Stimulated activated CD8-positive, alpha-beta memory T cell treated with anti-CD3 and anti-CD28 coated beads, Interleukin-15, amount 100 ng/mL, for 24 hours (primary cell): Measurements from ENCODE around the gene ACTN3.
"Not testable (repeated sequence)": the region's sequence is repeated elsewhere in the genome, so short reads cannot be mapped to it uniquely, and the experiment has no call there.

ENCODE experiments used
- DNase-seq: peaks from one replicate; pipeline ENCODE4 v3.0.0-alpha.2; 2020; ENCODE audit warnings: low read depth

The ACTN3 gene

DNA sequence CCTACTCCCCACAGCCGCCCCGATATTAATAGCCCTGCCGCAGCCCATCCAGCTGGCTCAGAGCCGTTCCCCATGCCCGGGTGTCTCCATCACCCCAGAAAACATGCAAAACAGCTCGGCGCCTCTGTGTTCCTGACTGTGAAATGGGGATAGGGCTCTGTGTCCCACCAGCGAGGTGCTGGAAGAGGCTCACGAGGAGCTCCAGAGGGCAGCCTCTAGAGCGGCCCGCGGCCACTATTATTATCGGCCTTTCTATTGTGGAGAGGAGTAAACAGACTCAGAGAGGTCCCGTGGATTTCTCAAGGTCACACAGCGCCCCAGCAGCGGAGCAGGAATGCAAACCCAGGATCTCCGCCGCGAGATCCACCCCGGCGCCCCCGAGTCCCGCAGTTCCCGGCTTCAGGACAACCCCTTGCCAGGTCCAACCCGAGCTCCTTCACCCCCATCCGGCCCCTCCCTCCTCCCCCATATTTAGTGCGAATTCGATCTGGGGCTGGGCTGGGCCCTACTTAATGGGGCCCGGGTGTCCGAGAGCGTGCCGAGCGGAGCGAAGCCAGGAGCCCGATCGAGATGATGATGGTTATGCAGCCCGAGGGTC, at the start of gene ACTN3:
Gene ACTN3 (plus strand): TSS at position 536 of the 598 bp plus-strand sequence. CDS start 35 bp downstream, at position 571.
- no peak for DNase-seq

DNA sequence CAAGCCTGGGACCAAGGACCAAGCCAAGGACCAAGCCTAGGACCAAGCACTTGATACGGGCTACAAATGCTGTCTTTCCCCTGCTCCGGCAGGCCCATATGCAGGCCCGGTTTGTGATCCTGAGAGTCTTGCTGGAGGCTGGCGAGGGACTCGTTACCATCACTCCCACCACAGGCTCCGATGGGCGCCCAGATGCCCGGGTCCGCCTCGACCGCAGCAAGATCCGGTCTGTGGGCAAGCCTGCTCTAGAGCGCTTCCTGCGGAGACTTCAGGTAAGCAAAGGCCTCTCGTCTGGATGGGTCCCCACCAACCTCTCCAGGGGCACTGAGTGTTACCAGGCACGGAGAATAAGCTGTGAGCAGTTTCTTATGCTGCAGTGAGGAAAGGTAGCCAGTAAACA, 49.5 kb upstream of the ACTN3 start:
- DNase-seq, result no peak

DNA sequence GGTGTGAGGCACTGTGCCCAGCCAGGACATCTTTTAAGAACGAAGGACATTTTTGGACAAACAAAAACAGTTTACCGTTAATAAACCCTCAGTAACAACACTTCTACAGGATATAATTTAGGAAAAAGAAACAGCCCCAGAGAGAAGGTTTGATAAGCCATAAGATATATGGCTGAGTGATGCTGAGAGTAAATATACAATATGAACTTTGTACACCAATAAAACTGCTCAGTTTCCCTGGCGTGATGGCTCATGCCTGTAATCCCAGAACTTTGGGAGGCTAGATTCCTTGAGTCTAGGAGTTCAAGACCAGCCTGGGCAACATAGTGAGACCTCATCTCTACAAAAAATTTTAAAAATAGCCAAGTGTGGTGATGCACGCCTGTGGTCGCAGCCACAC, 48.2 kb upstream of the ACTN3 start:
- DNase-seq, result no peak

DNA sequence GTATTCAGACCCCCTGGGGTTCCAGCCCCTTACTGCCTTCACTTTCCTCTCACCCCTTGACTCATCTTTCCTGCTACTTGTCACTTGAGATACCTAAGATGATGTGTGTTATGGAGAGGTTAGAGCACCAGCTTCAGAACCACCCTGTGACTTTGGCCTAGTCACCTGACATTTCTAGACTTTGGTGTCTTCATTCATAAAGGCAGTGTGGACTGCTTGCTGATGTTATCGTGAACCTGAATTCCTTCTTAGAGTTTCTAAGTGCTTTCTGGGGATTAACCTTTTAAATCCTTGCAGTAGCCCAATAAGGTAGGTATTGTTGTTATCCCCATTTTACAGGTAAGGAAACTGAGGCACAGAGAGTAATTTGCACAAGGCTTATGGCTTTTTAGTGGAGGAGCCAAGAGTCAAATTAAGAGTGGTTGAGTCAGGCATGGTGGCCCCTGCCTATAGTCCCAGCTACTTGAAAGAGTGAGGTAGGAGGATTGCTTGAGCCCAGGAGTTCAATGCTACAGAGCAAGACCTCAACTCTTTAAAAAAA, 41.4 kb upstream of the ACTN3 start:
- no peak for DNase-seq

DNA sequence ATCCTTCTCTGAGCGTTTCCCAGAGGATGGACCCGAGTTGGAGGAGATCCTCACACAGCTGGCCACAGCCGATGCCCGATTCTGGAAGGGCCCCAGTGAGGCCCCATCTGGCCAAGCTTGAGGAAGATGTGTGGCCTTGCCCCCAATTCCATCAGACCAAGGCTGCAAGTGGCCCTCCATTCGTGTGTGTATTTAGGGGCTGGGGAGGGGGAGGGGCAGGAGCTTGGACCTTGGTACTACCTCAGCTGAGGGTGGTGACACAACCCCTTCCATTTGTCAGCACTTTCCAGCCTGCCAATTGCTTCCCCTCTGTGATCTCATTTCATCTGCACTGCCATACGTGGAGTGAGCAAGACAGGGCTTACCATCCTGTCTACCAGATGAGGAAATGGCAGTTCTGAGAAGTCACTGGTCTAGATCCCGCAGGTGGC, 37.6 kb upstream of the ACTN3 start:
- no peak for DNase-seq

DNA sequence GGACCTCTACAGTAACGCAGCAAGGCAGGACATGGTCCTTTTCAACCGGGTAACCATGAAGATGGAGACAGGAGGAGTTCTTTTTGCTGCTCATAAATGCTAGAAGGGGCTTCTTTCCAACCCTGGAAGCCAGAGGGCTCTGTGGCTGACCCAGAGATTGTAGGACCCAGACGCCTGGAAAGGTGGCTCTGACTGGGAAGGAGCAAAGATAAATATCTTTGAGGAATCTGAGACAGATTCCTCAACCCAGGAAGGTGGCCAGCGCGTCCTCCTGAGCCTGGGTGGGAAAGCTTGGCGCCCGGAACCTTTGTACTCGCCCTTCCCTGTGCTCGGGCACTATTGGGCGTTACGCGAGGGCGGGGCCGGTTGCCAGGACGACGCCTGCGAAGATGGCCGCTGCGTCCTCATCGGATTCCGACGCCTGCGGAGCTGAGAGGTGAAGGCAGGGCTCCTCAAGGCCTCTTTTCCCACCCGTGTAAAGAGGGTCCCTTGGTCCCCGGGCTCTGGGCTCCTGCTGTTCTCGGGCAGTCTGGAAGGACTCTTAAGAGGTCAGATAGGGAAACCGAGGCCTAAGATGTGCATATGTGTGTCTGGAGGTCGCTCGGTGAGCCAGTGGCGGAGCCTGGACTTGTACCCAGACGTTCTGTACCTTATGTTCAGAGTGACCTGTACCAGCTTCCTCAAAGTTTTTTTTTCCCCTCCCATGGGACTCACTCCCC, 36.3 kb upstream of the ACTN3 start, which contains the start of gene BBS1:
Gene BBS1 (plus strand): TSS at position 365 of the 719 bp plus-strand sequence. CDS start 25 bp downstream, at position 390.
- DNase-seq, result peak; percentile 66

DNA sequence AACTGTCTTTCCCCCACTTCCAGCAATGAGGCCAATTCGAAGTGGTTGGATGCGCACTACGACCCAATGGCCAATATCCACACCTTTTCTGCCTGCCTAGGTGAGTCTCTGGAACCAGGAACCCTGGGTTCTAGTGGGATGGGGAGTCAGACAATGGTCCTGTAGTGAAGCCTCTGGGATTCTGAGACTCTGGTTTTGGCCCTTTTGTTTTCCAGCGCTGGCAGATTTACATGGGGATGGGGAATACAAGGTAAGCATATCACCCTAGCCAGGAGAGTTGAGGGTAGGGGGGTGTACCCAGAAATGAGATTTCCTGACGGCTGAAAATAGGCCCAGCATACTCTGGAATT, 35.7 kb upstream of the ACTN3 start:
- no peak for DNase-seq

DNA sequence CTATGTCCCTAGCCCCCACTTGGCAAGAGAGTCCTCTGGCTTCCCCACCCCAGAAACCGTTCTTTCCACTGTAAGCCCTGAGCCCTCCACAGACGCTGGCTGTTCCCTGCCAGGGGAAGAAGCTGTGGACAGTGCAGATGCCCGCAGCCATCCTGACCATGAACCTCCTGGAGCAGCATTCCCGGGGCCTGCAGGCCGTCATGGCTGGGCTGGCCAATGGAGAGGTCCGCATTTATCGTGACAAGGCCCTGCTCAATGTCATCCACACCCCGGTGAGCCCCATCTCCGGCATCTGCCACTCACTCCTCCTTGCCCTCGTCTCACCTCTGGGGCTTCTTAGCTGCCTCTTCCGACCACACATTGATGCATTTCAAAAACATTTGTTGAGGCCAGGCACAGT, 23.1 kb upstream of the ACTN3 start:
- no peak for DNase-seq

DNA sequence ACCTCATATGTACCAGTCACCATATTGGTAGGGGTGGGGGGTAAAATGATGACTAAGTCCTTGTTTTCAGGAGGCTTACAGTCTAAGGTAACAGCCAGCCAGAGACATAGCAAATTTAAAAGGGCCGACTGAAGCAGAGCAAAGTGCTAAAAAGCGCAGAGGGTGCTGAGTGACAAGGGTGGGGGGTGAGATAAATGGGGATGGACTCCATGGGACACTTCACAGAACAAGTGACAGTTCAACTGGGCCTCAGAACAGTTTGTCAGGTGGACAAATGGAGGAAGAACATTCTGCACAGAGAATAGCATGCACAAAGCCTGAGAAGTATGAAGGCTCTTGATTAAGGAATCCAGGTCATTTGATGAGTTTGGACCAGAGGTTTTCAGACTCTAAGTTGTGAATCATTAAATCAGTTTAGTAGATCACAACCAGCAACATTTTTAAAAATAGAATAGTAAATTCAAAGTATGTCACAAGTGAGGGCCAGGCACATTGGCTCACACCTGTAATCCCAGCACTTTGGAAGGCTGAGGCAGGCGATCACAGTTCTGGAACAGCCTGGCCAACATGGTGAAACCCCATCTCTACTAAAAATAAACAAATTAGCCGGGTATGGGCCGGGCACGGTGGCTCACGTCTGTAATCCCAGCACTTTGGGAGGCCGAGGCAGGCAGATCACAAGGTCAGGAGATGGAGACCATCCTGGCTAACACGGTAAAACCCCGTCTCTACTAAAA, 22.2 kb upstream of the ACTN3 start:
- no peak for DNase-seq

DNA sequence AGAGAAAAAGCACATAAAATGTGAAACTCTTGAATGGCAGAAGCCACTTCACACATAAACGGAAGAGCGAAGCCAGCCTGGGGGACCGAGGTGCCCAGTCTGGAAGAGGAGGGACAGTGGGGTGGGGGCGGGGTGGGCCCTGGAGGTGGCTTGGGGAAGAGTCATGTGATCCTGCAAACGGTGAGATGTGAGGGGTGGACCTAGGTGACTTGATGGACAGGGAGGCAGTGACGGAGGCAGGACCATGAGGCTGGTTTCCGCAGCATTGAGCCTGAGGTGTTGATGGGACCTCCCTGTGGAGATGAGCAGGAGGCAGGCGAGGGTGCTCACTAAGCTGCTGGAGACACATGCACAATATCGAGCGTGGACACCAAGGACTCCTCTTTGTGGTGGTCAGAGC, 17.6 kb upstream of the ACTN3 start:
- DNase-seq, result no peak

DNA sequence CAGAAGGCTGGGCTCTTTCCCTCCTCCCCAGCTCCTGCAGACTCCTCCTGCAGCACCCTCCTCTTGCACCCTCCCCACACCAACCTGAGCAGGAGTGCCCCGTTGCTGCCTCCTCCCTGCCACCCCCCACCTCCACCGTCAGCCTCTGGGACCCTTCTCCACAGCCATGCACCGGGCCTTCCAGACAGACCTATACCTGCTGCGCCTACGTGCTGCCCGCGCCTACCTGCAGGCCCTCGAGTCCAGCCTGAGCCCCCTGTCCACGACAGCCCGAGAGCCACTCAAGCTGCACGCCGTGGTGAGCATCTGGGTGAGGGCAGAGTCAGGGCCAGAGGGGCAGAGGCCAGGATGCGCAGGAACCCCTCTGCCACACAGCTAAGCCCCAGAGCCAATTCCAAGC, 17.0 kb upstream of the ACTN3 start:
- no peak for DNase-seq

DNA sequence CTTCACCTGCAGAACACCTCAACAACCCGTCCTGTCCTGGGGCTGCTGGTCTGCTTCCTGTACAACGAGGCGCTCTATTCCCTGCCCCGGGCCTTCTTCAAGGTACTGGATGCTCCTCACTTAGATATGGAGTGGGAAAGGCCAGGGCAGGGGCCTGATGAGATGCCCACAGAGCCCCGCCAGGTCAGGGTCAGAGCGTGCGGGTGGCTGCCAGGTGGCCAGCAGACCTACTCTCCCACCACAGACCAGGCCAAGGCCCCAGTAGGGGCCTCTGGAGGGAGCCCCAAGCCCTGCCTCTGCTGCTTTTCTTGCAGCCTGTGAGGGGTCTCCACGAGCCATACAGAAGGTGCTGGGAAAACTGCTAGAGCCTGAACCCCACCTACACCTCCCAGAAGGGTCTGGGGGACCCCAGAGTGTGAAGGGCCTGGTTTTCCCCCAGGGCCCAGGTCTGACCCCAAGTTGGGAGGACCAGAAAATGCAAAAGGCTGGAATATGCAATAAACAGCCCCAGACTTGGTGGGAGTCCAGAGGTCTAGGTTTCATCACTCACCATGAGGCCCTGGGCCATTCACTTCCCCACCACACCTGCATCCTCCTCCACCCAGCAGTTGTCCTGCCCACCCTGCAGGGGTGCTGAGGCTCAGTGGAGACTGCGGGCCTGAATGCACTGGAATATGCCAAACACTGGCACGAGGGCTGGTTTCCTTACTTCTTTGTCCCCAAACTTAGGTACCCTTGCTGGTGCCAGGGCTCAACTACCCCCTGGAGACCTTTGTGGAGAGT, 15.6 kb upstream of the ACTN3 start:
- DNase-seq, result no peak

DNA sequence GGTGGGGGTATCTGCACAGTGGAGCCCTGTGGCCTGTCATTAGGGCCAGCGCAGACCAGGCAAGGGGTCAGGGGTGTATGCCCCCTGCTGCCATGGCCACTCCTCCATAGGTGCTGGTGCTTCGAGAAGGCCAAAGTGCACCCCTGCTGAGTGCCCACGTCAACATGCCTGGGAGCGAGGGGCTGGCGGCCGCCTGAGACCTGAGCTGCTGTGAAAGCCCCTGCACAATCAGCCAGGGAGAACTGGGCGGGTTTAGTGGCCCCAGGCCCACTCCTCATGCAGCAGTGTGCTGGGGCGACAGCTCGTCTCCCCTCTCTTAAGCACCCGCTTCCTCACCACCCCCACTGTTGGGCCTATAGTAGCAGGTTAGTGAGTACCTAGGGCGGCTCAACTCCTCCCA, 14.9 kb upstream of the ACTN3 start:
- DNase-seq, result no peak

DNA sequence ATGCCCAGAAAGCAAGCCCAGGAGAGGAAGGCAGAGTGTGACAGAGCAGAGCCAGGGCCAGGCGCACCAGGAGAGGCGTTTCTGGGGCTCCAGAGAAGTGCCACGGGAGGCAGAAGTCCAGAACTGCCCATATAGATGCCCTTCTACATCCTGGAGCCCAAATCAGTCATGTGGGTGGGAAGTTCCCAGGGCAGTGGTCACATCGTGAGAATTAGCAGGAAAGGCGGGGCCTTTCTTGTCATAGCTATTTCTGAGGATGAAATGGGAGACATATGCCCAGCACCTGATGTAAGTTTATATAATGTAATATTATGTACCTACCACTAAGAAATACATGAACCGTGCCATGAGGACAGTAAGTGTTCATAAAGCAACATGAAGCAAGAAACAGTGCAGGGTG, 13.9 kb upstream of the ACTN3 start:
- no peak for DNase-seq

DNA sequence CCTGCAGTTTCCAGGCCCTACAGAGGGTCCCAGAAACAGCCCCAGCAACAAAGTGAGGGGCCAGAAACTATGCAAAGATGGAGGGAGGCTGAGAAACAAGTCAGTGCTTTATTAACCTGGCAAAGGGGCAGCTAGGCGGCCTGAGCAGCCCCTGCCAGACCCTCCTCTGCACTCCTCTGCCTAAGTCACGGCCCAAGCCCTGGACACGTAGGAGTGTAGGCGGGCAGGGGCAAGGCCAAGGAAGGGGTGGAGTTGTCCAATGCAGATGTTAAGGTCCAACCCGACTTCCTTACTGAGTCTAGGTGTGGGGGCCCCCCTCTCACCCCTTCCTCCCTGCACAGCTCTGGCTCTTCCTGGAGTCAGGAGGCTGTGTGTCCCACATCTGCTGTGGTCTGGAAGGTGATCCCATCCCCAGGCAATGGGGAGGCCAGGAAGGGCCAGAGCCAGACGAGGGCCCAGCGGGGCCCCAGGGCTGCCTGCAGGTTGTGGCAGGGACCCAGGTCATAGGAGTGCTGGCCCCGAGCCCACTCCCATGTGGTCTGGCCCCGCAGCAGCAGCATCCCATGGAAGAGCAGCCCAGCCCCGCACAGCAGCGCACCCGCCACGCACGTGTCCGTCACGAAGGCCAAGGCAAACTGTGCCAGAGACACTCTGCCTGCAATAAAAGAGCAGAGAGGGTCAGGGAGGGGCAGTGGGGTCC, 7.4 kb upstream of the ACTN3 start:
- no peak for DNase-seq

DNA sequence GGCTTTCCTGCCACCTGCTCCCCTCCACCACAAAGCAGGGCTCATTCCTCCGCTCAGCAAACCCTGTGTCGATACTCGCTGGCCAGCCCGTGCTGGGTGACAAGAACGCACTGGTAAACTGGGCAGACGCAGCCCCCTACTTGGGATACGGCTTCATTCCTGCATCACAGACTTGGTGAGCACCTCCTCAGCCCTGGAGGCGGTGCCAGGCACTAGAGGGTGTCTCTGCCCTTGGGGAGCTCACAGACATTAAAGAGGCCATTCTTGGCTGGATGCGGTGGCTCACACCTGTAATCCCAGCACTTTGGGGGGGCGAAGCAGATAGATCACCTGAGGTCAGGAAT, 6.9 kb upstream of the ACTN3 start:
- no peak for DNase-seq

DNA sequence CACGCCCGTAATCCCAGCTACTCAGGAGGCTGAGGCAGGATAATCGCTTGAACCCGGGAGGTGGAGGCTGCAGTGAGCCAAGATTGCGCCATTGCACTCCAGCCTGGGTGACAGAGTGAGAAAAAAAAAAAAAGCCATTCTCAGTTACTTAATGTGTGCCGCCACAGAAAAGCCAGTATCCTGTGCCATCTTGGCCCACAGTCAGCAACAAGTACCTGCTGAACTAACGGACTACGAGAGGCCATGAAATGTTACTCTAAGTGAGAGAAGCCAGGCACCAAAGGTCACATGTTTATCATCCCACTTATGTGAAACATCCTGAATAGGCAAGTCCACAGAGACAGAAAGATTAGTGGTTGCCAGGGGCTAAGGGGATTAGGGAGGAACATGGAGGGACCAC, 6.1 kb upstream of the ACTN3 start:
- DNase-seq, result not testable (repeated sequence)

DNA sequence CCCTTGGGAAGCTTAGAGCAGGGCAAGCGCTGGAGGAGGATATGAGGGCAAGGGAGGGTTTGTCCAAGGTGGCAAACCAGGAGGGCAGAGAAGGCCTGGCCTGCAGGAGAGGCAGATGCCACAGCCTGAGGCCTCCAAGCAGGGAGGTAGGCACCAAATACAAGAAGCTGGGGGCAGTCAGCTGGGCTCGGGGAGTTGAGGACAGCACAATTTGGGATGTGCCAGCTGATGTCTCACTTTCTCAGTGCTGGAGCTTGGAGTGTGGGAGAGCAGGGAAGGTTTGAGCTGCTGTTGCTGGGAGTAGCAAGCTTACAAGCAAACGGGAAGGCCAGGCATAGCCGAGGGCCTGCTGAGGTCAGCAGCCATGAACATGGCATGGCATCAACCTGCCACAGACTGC, 4.8 kb upstream of the ACTN3 start:
- no peak for DNase-seq

DNA sequence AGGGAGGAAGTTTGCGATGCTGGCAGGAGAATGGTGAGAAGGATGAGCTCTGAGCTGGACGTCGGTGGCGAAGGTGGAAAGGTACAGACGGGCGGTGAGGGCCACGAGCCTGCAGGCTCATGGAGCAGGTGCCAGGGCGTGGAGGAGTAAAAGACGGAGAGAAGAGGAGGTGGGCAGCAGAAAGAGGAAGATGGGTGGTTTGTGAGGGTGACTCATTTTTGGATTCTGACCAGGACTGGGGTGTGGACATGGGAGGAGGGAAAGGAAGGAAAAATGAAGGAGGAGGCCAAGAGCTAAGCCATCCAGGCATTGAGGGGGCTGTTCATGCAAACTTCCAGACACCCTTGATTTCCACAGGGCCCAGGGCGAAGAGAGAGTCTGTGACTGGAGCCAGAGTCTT, 4.3 kb upstream of the ACTN3 start:
- DNase-seq, result no peak

DNA sequence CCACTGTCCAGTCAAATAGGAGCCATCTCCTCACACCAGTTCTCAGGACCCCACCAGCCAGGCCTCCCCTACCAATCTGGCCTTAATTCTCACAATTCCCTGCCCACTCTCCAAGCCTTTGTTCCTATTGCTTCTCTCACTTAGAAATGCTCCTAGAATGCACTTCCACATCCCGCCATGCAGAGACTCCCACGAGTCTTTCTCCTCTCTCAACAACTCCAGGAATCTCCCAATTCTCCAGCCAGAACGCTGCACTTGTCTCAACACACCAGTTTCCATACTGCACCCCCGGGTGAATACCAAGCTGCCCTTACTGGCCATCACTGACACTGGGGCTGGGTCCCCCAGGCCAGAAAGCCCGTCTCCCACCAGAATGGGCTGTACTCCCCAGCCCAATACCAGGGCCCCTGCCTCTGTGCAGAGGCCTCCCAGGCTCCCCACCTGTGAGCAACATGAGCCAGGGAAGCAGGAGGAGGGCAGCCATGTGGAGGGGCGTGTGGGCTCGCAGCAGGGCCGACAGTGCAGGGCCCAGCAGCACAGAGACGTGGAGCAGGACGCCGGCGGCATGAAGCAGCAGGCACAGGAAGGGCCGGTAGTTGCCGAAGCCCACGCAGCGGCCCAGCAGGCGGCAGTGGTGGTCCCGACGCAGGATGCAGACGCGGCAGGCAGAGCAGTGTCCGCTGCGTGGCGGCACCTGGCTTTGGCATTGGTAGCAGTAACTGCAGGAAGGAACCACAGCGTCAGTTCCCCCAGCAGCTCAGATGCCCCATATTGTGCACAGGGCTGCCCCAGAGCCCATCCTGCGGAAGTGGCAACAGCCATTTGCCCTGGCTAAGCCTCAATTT, 3.2 kb upstream of the ACTN3 start:
- DNase-seq, result peak; percentile 20

DNA sequence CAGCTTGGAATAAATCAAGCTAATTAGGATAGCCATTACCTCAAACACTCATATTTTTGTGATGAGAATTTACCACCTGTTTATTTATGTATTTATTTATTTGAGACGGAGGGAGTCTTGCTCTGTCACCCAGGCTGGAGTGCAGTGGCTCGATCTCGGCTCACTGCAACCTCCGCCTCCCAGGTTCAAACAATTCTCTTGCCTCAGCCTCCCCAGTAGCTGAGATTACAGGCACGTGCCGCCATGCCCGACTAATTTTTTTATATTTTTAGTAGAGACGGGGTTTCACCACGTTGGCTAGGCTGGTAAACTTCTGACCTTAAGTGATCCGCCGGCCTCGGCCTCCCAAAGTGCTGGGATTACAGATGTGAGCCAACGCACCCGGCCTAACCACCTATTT, 1.8 kb upstream of the ACTN3 start:
- DNase-seq, result not testable (repeated sequence)
